HepG2 (cell line): ENCODE data around the gene PSMB3.

Experiments used
- CBFB ChIP-seq: sonication (generic); formaldehyde crosslinking; IDR thresholded peaks from 2 replicates; pipeline ENCODE4 v1.4.0; 2020; ENCODE audit warnings: missing genetic modification reagents
- CTCF ChIP-seq: sonication (generic); formaldehyde crosslinking; IDR thresholded peaks from 2 replicates; pipeline ENCODE4 v1.5.0; 2020; ENCODE audit warnings: mild to moderate bottlenecking, missing genetic modification reagents, moderate library complexity
- NBN ChIP-seq: fragments of 450-650 bp; conservative IDR thresholded peaks from 2 replicates; pipeline ENCODE4 v1.6.1; 2017
- SIN3A ChIP-seq: IDR thresholded peaks from 2 replicates; pipeline ENCODE4 v1.6.1; 2011; ENCODE audit warnings: low read depth, mild to moderate bottlenecking, control low read depth, low read length, borderline replicate concordance
- STAT5B ChIP-seq: sonication (generic); formaldehyde crosslinking; IDR thresholded peaks from 2 replicates; pipeline ENCODE4 v1.4.0; 2020; ENCODE audit warnings: missing genetic modification reagents
- TF ChIP-seq, protein P1 (sequence below): sonication (generic); formaldehyde crosslinking; IDR thresholded peaks from 2 replicates; pipeline ENCODE4 v1.8.1; 2023; ENCODE audit warnings: missing genetic modification reagents, inconsistent platforms, borderline replicate concordance

DNA sequence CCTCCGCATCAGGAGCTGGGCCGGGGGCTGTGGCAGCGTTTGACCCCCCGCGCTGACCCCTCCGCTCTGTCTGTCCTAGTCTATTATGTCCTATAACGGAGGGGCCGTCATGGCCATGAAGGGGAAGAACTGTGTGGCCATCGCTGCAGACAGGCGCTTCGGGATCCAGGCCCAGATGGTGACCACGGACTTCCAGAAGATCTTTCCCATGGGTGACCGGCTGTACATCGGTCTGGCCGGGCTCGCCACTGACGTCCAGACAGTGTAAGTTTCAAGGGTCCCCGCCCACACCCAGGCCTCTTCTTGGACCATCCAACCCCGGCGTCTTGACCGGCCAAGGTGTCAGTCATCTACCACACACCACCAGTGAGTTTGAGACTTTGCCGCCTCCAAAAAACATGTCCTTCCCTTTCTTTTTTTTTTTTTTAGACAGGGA is 548 bp downstream of the PSMB3 start:
- TF ChIP-seq CTCF (no peak), SIN3A (no peak), STAT5B (CRISPR knock-in tag) (no peak), NBN (no peak), CBFB (no peak)
- TF ChIP-seq, protein P1, sequence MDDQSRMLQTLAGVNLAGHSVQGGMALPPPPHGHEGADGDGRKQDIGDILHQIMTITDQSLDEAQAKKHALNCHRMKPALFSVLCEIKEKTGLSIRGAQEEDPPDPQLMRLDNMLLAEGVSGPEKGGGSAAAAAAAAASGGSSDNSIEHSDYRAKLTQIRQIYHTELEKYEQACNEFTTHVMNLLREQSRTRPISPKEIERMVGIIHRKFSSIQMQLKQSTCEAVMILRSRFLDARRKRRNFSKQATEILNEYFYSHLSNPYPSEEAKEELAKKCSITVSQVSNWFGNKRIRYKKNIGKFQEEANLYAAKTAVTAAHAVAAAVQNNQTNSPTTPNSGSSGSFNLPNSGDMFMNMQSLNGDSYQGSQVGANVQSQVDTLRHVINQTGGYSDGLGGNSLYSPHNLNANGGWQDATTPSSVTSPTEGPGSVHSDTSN (CRISPR knock-in tag), result no peak
